Measurements from ENCODE around the gene PRRC2B.
"Not testable (repeated sequence)": the region's sequence is repeated elsewhere in the genome, so short reads cannot be mapped to it uniquely, and the experiment has no call there.

- TF ChIP-seq, protein P1, sequence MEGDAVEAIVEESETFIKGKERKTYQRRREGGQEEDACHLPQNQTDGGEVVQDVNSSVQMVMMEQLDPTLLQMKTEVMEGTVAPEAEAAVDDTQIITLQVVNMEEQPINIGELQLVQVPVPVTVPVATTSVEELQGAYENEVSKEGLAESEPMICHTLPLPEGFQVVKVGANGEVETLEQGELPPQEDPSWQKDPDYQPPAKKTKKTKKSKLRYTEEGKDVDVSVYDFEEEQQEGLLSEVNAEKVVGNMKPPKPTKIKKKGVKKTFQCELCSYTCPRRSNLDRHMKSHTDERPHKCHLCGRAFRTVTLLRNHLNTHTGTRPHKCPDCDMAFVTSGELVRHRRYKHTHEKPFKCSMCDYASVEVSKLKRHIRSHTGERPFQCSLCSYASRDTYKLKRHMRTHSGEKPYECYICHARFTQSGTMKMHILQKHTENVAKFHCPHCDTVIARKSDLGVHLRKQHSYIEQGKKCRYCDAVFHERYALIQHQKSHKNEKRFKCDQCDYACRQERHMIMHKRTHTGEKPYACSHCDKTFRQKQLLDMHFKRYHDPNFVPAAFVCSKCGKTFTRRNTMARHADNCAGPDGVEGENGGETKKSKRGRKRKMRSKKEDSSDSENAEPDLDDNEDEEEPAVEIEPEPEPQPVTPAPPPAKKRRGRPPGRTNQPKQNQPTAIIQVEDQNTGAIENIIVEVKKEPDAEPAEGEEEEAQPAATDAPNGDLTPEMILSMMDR (IDR thresholded peaks at IDR 0.05 in 8 of 11, conservative IDR thresholded peaks at IDR 0.05 in 3 of 11), result not testable (repeated sequence)
- TF ChIP-seq POLR2AphosphoS5, POLR2A (IDR thresholded peaks at IDR 0.05): not testable (repeated sequence)
Measured at GRCh38 chr9:131549186-131549585, 155.3 kb downstream of the PRRC2B start.

Data from spleen (tissue), 7 donors.